KOPT-K1 (cell line): ENCODE measurements around the gene ISG20L2.
"Not testable (repeated sequence)": the region's sequence is repeated elsewhere in the genome, so short reads cannot be mapped to it uniquely, and the experiment has no call there.

ENCODE experiments used
- H3K27ac ChIP-seq: fragments of 200-600 bp; sonication (generic); 2 replicates; pipeline ENCODE4 v1.5.1; 2016; ENCODE audit warnings: antibody characterized with exemption, mild to moderate bottlenecking, low read depth, low read length; ENCODE audit not compliant: poor library complexity, severe bottlenecking
- H3K36me3 ChIP-seq: fragments of 200-600 bp; sonication (generic); 2 replicates; pipeline ENCODE4 v1.5.1; 2017; ENCODE audit warnings: antibody characterized with exemption, mild to moderate bottlenecking, low read length, moderate library complexity; ENCODE audit not compliant: insufficient read depth
- H3K9me3 ChIP-seq: fragments of 200-600 bp; sonication (generic); 2 replicates; pipeline ENCODE4 v1.5.1; 2017; ENCODE audit warnings: antibody characterized with exemption, low read length, mild to moderate bottlenecking; ENCODE audit not compliant: insufficient read depth, poor library complexity, severe bottlenecking

The ISG20L2 gene, protein sequence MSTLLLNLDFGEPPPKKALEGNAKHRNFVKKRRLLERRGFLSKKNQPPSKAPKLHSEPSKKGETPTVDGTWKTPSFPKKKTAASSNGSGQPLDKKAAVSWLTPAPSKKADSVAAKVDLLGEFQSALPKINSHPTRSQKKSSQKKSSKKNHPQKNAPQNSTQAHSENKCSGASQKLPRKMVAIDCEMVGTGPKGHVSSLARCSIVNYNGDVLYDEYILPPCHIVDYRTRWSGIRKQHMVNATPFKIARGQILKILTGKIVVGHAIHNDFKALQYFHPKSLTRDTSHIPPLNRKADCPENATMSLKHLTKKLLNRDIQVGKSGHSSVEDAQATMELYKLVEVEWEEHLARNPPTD

DNA sequence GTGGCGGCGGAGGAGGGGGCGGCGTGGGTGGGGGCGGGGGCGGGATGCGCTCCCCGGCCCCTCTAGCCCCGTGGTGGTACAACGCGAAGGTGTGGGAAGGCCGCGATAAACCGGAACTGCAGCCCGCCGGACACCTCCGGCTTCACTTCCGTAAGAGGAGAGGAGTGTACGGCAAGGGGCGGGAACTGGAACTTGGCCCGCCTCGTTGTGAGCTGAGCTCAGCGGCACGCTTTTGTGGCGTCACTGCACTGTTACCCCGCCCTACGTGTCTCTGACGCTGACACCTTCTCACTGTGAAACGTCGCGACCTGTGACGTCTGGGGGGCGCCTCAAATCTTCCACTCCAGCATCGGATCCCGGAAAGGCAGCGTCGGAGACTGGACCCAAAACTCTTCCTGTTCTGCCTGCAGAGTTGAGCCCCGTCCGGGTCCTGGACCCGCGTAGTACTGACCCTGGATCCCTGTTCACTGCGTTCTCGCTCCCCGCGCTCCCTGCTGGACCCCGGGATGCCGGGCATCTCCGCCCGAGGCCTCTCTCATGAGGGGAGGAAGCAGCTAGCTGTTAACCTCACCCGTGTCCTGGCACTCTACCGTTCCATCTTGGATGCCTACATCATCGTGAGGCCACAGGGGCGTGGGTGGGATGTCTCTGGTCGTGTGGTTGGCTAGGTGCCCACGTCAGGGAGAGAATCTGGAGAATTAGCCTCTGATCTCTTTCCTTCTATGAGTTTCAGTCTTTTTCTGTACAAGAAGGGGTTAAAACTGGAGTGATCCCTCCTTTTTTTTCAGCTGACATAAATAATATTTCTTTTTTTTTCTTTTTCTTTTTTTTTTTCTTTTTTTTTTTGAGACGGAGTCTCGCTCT, at the start of gene ISG20L2:
Gene ISG20L2, minus strand, starts transcription at position 168 of the 864 bp plus-strand sequence. CDS start 1,114 bp downstream, outside the sequence.
- H3K36me3 ChIP-seq = peaks cover 34% of the 10 kb centered on the region

DNA sequence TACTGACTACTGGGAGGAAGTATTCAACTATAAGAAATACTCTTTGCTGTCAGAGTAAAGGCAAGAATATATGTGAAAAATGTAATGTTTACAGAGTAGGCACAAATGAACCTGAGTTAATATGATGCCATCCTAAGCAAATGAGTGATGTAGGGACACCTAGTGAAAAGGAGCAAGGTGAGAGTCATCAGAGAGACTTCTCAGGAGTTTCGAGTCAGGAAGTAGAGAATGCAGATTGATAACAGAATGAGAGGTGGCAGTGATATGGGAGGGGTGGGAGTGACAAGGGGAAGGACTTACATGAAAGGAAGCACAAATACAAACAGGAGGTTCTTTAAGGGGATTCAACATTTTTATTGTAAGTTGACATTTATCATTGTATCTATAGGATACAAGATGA, 49.0 kb upstream of the ISG20L2 start:
- Histone ChIP-seq H3K36me3 (peaks cover 54% of the 10 kb centered on the region), H3K27ac (no peak overlapping the region), H3K9me3 (no peaks in the 10 kb centered on the region)

More for the DNA sequence above, at the start of gene ISG20L2:
- H3K9me3 ChIP-seq = no peaks in the 10 kb centered on the region
- H3K27ac ChIP-seq = peak within 1 kb of the TSS; percentile 87

DNA sequence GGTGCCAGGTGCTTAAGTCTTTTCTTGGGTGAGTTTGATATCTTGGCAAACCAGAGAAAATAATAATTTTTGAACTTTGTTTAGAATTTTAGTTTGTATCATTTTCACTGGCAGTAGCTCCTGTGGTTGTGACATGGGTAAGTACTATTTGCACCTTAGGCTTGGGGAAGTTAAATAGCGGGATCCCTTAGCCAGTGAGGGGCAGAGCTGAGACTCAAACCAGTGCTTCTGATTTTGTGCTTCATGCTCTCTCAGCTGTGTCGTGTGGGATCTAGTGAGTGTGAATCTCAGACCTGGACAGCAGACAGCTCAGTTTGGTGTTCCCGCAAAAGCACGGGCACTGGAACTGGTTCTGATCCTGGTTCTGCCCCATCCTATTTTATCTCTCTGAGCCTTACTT, 48.4 kb upstream of the ISG20L2 start:
- no peak overlapping the region for H3K27ac ChIP-seq
- H3K36me3 ChIP-seq = peaks cover 54% of the 10 kb centered on the region
- H3K9me3 ChIP-seq = no peaks in the 10 kb centered on the region

DNA sequence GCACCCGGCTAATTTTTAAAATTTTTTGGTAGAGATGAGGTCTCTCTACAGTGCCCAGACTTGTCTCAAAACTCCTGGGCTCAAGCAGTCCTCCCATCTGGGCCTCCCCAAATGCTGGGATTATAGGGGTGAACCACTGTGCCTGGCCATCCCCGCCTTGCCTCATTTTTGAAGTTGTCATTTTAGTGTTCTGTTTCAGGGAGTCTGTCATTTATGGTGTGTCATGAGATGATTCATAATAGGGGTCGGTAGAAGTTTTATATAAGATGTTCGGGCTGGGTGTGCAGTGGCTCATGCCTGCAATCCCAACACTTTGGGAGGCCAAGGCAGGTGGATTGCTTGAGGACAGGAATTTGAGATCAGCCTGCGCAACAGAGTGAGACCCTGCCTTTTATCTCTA, 47.2 kb upstream of the ISG20L2 start:
- Histone ChIP-seq H3K27ac (no peak overlapping the region), H3K9me3 (no peaks in the 10 kb centered on the region), H3K36me3 (peaks cover 53% of the 10 kb centered on the region)

DNA sequence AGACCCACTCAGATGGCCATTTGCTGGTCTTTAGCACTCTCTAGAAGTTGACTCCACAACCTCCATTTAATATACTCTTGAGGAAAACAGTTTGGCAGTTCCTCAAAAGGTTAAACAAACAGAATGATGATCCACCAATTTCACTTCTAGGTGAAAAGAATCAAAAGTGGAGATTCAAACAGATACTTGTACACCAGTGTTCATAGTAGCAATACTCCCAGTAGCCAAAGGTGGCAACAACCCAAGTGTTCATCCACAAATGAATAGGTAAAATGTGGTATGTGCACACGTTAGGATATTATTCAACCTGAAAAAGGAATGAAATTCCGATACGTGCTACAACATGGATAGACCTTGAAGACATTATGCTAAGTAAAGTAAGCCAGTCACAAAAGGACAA, 45.0 kb upstream of the ISG20L2 start:
- peaks cover 57% of the 10 kb centered on the region for H3K36me3 ChIP-seq
- no peaks in the 10 kb centered on the region for H3K9me3 ChIP-seq
- no peak overlapping the region for H3K27ac ChIP-seq

DNA sequence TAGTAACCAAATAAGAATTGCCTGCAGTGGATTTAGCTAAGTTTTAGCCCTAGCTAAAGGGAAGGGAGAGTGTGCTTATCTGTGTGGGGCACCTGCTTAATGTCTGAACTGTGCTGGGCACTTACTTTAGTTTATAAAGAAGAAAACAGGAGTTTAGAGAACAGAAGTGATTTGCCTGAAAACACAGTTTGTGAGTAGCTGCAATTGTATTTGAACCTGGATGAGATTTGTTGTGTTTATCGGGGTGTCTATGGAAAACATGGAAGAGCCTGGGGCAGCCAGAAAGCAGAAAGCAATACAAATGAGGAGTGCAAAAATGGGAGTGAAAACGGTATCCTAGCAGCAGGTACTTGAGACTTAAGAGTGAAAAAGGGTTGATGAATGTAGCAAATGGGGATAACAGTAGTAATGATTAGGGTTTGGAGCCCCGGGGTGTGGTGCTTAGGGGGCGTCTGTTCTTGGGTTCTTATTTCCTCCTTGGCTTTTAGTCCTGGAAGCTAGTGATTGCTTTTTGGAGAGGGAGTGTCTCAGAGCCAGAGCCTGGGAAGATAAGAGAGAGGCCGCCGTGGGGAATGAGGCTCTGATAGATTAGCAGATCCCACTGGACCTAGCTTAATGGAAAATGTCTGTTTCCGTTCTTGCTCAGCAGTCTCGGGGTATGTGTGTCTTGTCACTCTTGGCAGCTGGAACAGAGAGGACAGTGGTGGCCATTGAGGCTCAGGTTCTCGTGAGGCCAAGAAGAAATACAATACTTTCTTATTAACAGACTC, 44.3 kb upstream of the ISG20L2 start:
- H3K9me3 ChIP-seq = no peaks in the 10 kb centered on the region
- peaks cover 57% of the 10 kb centered on the region for H3K36me3 ChIP-seq
- H3K27ac ChIP-seq = no peak overlapping the region

DNA sequence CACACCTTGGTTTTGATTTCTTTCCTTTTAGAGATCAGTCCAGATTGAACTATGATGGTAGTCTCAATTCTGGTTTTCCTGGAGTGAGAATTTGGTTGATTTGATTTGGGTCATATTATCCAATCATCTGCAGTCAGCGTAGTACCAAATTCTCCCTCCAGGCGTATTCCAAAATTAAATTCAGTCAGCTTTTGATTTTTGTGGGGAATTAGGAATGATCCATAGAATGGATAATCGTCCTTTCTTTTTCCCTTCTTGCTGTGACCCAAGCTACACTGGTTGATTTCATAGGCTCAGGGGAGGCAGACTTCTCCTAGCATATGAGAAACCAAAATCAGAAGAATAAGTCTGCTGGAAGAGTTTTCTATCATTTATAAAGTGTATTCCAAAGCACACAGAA, 43.7 kb upstream of the ISG20L2 start:
- Histone ChIP-seq H3K9me3 (no peaks in the 10 kb centered on the region), H3K36me3 (peaks cover 57% of the 10 kb centered on the region), H3K27ac (no peak overlapping the region)

DNA sequence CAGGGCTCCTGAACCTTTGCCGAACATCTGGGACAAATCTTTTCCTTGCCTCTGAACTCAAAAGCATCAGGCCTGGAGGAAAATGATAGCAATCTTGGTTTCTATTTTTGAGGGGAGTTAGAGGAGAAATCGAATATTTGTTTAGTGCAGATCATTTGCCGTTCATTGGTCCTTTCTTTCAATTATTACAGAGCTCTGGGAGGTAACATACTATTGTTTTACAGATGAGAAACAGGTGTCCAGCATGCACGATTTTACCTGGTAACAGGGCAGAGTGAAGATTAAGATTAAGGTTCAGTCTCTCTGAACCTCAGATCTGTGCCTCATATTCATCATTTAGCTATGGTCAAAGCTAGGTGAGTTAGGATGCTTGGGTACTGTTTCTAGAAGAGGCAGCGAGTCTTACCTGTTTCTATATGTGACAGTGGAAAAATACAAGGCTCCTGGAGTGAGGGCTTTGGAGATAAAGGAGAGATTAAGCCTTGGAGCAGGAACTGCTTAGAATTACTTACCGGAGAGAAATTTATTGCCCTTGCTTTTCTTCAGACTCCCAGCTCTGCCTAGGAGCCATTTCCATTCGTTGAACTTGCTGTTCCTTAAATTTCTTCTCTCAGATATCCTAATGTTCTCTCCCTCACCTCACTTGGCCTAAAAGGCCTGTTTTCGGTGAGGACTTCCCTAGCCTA, 40.2 kb upstream of the ISG20L2 start:
- Histone ChIP-seq H3K27ac (peak overlapping the region; percentile 86), H3K9me3 (no peaks in the 10 kb centered on the region), H3K36me3 (peaks cover 39% of the 10 kb centered on the region)

DNA sequence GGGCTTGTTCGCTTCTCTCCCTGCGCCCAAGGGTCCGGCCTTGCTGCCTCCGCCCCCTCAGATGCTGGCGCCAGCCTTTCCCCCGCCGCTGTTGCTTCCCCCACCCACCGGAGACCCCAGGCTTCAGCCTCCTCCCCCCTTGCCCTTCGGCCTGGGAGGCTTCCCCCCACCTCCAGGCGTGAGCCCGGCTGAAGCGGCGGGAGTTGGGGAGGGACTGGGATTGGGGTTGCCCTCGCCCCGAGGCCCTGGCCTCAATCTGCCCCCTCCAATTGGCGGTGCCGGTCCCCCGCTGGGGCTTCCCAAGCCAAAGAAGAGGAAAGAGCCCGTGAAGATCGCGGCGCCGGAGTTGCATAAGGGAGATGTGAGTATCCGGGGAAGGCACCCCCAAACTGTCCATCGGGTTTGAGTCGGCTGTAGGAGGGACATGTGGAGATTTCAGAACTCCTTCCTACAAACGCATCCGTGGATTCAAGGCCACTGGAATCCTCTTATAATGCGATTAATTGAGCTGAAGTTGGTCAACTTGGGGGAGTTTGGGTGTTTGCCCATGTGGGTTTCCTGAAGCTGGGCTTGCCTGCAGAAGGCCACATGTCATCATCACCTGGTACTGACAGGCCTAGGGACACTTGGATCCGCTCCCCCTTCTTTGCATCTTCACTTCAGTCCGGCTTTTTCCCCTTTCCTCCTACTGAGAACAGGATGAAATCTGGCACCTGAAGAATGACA, 39.5 kb upstream of the ISG20L2 start:
- Histone ChIP-seq H3K9me3 (no peaks in the 10 kb centered on the region), H3K36me3 (peaks cover 32% of the 10 kb centered on the region), H3K27ac (peak overlapping the region; percentile 86)

DNA sequence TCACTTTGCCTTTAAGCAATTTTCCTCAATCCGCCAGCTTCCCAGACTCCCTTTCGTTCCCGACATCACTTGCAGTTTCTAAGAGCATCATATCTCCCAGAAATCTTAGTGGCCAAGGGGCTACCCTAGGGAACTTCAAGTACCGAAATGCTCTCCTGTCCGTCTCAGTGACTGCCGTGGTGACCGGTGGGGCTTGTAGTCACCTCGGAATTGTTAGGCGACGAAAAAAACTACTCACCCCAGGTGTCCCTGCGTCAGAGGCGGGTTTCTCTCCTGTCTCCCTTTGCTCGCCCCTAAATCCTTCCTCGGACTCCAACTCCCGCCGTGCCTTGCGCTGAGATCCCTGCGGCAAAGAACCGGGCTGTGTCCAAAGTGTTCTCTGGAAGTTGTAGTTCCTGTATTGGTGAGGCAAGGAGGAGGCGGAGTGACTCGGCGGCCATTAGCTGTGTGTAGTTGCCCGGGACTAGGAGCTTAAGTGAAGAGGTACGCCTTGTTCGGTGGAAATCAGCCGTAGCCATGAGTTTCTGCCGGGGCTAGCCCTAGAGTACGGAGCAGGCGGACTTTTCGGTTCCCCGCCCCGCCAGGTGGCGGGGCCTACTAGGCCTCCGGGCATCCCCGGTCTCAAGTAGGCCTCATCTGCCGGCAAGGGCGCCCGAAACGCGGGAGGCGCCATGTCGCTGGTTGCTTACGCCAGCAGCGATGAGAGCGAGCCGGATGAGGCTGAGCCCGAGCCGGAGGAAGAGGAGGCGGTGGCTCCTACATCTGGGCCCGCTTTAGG, 38.7 kb upstream of the ISG20L2 start, which contains the start of gene PRCC:
Gene PRCC, plus strand, starts transcription at position 435 of the 778 bp plus-strand sequence. Its CDS starts 237 bp downstream, at position 672.
- H3K9me3 ChIP-seq = no peaks in the 10 kb centered on the region
- H3K36me3 ChIP-seq = peaks cover 25% of the 10 kb centered on the region
- peak within 1 kb of the TSS; percentile 86 for H3K27ac ChIP-seq

DNA sequence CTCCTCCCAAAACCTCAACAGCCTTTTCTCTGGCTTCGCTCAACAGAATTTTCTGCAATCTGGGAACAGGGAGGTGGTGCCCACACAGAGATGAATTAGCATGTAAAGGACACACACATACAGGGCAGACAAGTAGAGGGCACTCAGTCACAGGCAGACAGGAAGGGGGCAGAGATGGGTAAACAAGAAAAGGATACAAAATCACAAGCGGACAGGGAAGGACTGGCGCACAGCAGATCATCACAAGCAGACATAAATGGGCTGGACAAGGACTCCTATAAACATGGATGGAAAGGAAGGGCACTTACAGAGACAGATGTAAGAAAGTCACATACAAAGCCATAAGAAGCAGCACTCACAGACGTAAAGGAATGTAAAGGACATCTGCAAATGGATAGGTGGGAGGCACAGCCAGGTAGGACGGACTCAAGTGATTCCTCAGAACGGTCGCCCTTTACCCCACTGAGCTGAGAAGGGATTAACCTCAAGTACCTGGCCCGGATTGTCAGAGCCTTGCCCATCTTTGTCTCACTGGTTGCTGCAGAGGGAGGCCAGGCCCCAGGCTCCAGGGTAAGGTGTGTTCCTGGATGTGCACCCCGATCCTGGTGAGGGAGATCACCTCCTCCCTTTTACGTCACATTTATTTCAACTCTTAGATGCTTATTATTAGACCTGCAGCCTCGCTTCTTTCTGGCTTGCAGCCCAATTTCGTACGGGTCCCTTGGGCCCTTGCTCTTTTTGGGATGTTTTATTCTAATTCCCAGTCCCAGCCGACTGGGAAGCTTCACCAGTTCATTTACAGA, 37.9 kb upstream of the ISG20L2 start:
- peaks cover 18% of the 10 kb centered on the region for H3K36me3 ChIP-seq
- peak overlapping the region; percentile 86 for H3K27ac ChIP-seq
- H3K9me3 ChIP-seq = no peaks in the 10 kb centered on the region

DNA sequence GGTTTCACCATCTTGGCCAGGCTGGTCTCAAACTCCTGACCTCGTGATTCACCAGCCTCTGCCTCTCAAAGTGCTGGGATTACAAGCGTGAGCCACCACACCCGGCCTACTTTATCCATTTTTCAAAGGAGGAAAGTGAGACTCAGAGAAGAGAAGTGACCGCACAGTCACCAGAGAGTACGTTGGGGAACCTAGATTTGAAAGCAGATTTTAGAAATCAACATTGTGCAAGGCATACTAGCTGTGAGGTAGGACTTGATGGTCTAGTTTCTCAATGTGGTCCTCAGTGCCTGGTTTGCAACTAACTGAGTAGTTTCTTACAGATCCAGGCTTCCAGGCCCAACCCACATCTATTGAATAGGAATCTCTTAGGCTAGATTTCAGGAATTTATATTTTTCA, 37.1 kb upstream of the ISG20L2 start:
- no peak overlapping the region for H3K27ac ChIP-seq
- H3K36me3 ChIP-seq = peaks cover 10% of the 10 kb centered on the region
- H3K9me3 ChIP-seq = no peaks in the 10 kb centered on the region

DNA sequence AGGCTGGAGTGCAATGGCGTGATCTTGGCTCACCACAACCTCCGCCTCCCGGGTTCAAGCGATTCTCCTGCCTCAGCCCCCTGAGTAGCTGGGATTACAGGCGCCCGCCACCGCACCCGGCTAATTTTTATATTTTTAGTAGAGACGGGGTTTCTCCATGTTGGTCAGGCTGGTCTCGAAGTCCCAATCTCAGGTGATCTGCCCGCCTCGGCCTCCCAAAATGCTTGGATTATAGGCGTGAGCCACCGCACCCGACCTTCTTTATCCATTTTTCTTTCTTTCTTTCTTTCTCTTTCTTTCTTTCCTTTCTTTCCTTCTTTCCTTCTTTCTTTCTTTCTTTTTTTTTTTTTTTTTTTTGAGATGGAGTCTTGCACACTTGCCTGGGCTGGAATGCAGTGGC, 36.6 kb upstream of the ISG20L2 start:
- H3K9me3 ChIP-seq, H3K27ac ChIP-seq, H3K36me3 ChIP-seq: not testable (repeated sequence)
